H1 (cell line): Measurements from ENCODE around the gene EXD2. TPM values are rescaled to one million over a fixed set of nuclear protein-coding genes. Genes with fewer than 3 reads are reported as not detected.

Source experiments
- CTCF ChIA-PET: fragments of 300-600 bp; sonication (Branson Sonifier 250); formaldehyde crosslinking; loops from one replicate; lab custom pipeline; 2021; ENCODE audit not compliant: partially characterized antibody; lab: Charles Lee
- POLR2A ChIA-PET: fragments of 300-600 bp; sonication (Branson Sonifier 250); formaldehyde crosslinking; loops from one replicate; lab custom pipeline; 2021; ENCODE audit warnings: inconsistent platforms; ENCODE audit not compliant: partially characterized antibody; lab: Charles Lee
- DNase-seq, 2 experiments: peaks; one replicate each; pipeline versions ENCODE4 v3.0.0 to v3.0.0-alpha.2; 2010 to 2022; ENCODE audit warnings: low spot score in 2 of 2, low read depth in 1 of 2, mixed read lengths in 1 of 2
- FAIRE-seq: peaks from 2 replicates; lab custom pipeline; 2011; peaks lifted over from hg19 to GRCh38; lab: Jason Lieb, UNC
- H2AFZ ChIP-seq: 2 replicates; pipeline ENCODE4 v1.8.1; 2012; ENCODE audit warnings: low read length, inconsistent platforms
- H2AK5ac ChIP-seq: 2 replicates; pipeline ENCODE4 v1.6.1; 2013; ENCODE audit warnings: low read depth, low read length
- H2BK120ac ChIP-seq: replicated peaks from 2 replicates; pipeline ENCODE3; 2013; ENCODE audit warnings: low read depth, low read length, inconsistent platforms
- H2BK12ac ChIP-seq: 2 replicates; pipeline ENCODE4 v1.6.1; 2013; ENCODE audit warnings: low read depth, low read length
- H2BK15ac ChIP-seq: 2 replicates; pipeline ENCODE4 v1.6.1; 2013; ENCODE audit warnings: low read length
- H2BK20ac ChIP-seq: 2 replicates; pipeline ENCODE4 v1.6.1; 2013; ENCODE audit warnings: low read length
- H2BK5ac ChIP-seq: 2 replicates; pipeline ENCODE4 v1.6.1; 2013; ENCODE audit warnings: low read depth, low read length
- H3K14ac ChIP-seq: 2 replicates; pipeline ENCODE4 v1.6.1; 2013; ENCODE audit warnings: inconsistent platforms; ENCODE audit not compliant: insufficient read length
- H3K18ac ChIP-seq: 2 replicates; pipeline ENCODE4 v1.6.1; 2013; ENCODE audit warnings: low read length; ENCODE audit errors: extremely low read depth
- H3K23ac ChIP-seq: 2 replicates; pipeline ENCODE4 v1.6.1; 2013; ENCODE audit warnings: inconsistent platforms; ENCODE audit not compliant: insufficient read length
- H3K23me2 ChIP-seq: 2 replicates; pipeline ENCODE4 v1.6.1; 2013; ENCODE audit warnings: low read depth, low read length
- H3K27ac ChIP-seq: 2 replicates; pipeline ENCODE4 v1.6.1; 2011; ENCODE audit warnings: low read depth, low read length, inconsistent platforms
- H3K27me3 ChIP-seq, 4 experiments: replicated peaks in 1 of 4; 1 replicate in 1 of 4; 2 replicates in 3 of 4; pipeline versions ENCODE4 v1.6.1 to v1.8.1; 2011 to 2013; ENCODE audit warnings: low read length in 3 of 4, mild to moderate bottlenecking in 3 of 4, inconsistent platforms in 2 of 4, mixed read lengths in 2 of 4, moderate library complexity in 1 of 4; ENCODE audit not compliant: control insufficient read depth in 3 of 4, insufficient read depth in 3 of 4; ENCODE audit errors: extremely low read depth in 1 of 4
- H3K36me3 ChIP-seq, 4 experiments: 2 replicates each; pipeline versions ENCODE4 v1.6.1 to v1.8.1; 2011 to 2013; ENCODE audit warnings: mild to moderate bottlenecking in 4 of 4, low read length in 3 of 4, moderate library complexity in 2 of 4, control low read depth in 1 of 4, inconsistent platforms in 1 of 4; ENCODE audit not compliant: insufficient read depth in 4 of 4, control insufficient read depth in 2 of 4
- H3K4ac ChIP-seq: replicated peaks from 2 replicates; pipeline ENCODE3; 2013; ENCODE audit warnings: low read length, low read depth, mixed read lengths, inconsistent platforms; ENCODE audit not compliant: insufficient read length
- H3K4me1 ChIP-seq, 4 experiments: replicated peaks in 1 of 4; 1 replicate in 1 of 4; 2 replicates in 3 of 4; pipeline versions ENCODE4 v1.6.1 to v1.8.1; 2011 to 2013; ENCODE audit warnings: low read length in 3 of 4, inconsistent platforms in 2 of 4, mixed read lengths in 1 of 4; ENCODE audit not compliant: insufficient read depth in 4 of 4, control insufficient read depth in 3 of 4
- H3K4me2 ChIP-seq, 2 experiments: 2 replicates each; pipeline versions ENCODE4 v1.6.1 to v1.8.1; 2011 to 2013; ENCODE audit warnings: low read depth in 2 of 2, low read length in 2 of 2, control low read depth in 1 of 2, inconsistent platforms in 1 of 2, mild to moderate bottlenecking in 1 of 2; ENCODE audit not compliant: insufficient read depth in 1 of 2
- H3K4me3 ChIP-seq, 4 experiments: fragments of 200-600, 300-600 bp in 1 of 4; sonication (generic), shearing (Covaris generic), sonication (Bioruptor Twin) in 1 of 4; 2 replicates each; pipeline versions ENCODE4 v1.5.1 to v1.8.1; 2011 to 2016; ENCODE audit warnings: low read length in 4 of 4, low read depth in 3 of 4, control low read depth in 2 of 4, inconsistent platforms in 2 of 4, mild to moderate bottlenecking in 2 of 4, mixed read lengths in 1 of 4, moderate library complexity in 1 of 4; ENCODE audit not compliant: insufficient read depth in 2 of 4; ENCODE audit errors: extremely low read depth in 1 of 4
- H3K56ac ChIP-seq: replicated peaks from 2 replicates; pipeline ENCODE3; 2013; ENCODE audit warnings: low read depth, mild to moderate bottlenecking, mixed read lengths, low read length, inconsistent platforms; ENCODE audit not compliant: insufficient read length
- H3K79me1 ChIP-seq: 2 replicates; pipeline ENCODE4 v1.6.1; 2013; ENCODE audit warnings: low read depth, low read length, control low read depth
- H3K79me2 ChIP-seq, 2 experiments: 2 replicates each; pipeline versions ENCODE4 v1.6.1 to v1.8.1; 2012 to 2013; ENCODE audit warnings: low read length in 2 of 2, mild to moderate bottlenecking in 2 of 2, inconsistent platforms in 1 of 2; ENCODE audit not compliant: insufficient read depth in 2 of 2, control insufficient read depth in 1 of 2
- H3K9ac ChIP-seq, 4 experiments: replicated peaks in 1 of 4; 1 replicate in 1 of 4; 2 replicates in 3 of 4; pipeline versions ENCODE4 v1.6.1 to v1.8.1; 2011 to 2013; ENCODE audit warnings: low read depth in 3 of 4, low read length in 3 of 4, control low read depth in 2 of 4, mild to moderate bottlenecking in 2 of 4, moderate library complexity in 2 of 4, inconsistent platforms in 1 of 4; ENCODE audit errors: extremely low read depth in 1 of 4
- H3K9me3 ChIP-seq, 2 experiments: 2 replicates each; pipeline versions ENCODE4 v1.6.1 to v1.8.1; 2012 to 2013; ENCODE audit warnings: mild to moderate bottlenecking in 2 of 2, moderate library complexity in 2 of 2, control low read depth in 1 of 2, inconsistent platforms in 1 of 2, low read depth in 1 of 2, low read length in 1 of 2, mixed read lengths in 1 of 2; ENCODE audit not compliant: insufficient read depth in 2 of 2
- H4K20me1 ChIP-seq, 2 experiments: replicated peaks in 1 of 2; 2 replicates each; pipeline versions ENCODE3 to v1.8.1; 2011 to 2013; ENCODE audit warnings: inconsistent platforms in 2 of 2, low read length in 2 of 2, mild to moderate bottlenecking in 1 of 2; ENCODE audit not compliant: insufficient read depth in 2 of 2, control insufficient read depth in 1 of 2
- H4K5ac ChIP-seq: 2 replicates; pipeline ENCODE4 v1.6.1; 2013; ENCODE audit warnings: low read length, low read depth, mixed read lengths, inconsistent platforms; ENCODE audit not compliant: insufficient read length
- H4K8ac ChIP-seq: 2 replicates; pipeline ENCODE4 v1.8.0; 2013; ENCODE audit warnings: mild to moderate bottlenecking, moderate library complexity, low read length, inconsistent platforms; ENCODE audit not compliant: insufficient read depth; ENCODE audit errors: extremely low read depth
- H4K91ac ChIP-seq: replicated peaks from 2 replicates; pipeline ENCODE3; 2013; ENCODE audit warnings: low read length, mixed read lengths, inconsistent platforms; ENCODE audit not compliant: insufficient read length
- HDAC2 ChIP-seq, 2 experiments: fragments of 300-600 bp in 1 of 2; sonication (generic) in 1 of 2; IDR thresholded peaks; 2 replicates each; pipeline ENCODE4 v1.6.1; 2011 to 2012; ENCODE audit warnings: low read depth in 2 of 2, low read length in 2 of 2, mild to moderate bottlenecking in 2 of 2, moderate library complexity in 2 of 2, borderline replicate concordance in 1 of 2, inconsistent platforms in 1 of 2
- JUND ChIP-seq: IDR thresholded peaks from 2 replicates; pipeline ENCODE4 v1.6.1; 2011; ENCODE audit warnings: mild to moderate bottlenecking, improper control_type of control experiment, low read length
- KDM4A ChIP-seq: IDR thresholded peaks from one replicate; pipeline ENCODE4 v1.7.1; 2012; ENCODE audit warnings: low read depth, mild to moderate bottlenecking, moderate library complexity, low read length, inconsistent platforms; ENCODE audit not compliant: severe bottlenecking
- PHF8 ChIP-seq: fragments of 200-600 bp; sonication (generic); conservative IDR thresholded peaks from 2 replicates; pipeline ENCODE4 v1.7.1; 2012; ENCODE audit warnings: low read depth, mild to moderate bottlenecking, inconsistent platforms, low read length, moderate library complexity
- POLR2A ChIP-seq, 2 experiments: IDR thresholded peaks; 1 replicate in 1 of 2; 2 replicates in 1 of 2; pipeline ENCODE4 v1.6.1; 2011; ENCODE audit warnings: low read depth in 2 of 2, low read length in 2 of 2, mild to moderate bottlenecking in 2 of 2; ENCODE audit errors: control extremely low read depth in 1 of 2
- SAP30 ChIP-seq: fragments of 300-600 bp; sonication (generic); IDR thresholded peaks from 2 replicates; pipeline ENCODE4 v1.7.1; 2012; ENCODE audit warnings: low read length, moderate library complexity, mild to moderate bottlenecking, inconsistent platforms; ENCODE audit not compliant: insufficient read depth, insufficient replicate concordance
- SIN3A ChIP-seq, 2 experiments: IDR thresholded peaks in 1 of 2; conservative IDR thresholded peaks in 1 of 2; 2 replicates each; pipeline ENCODE4 v1.6.1; 2011 to 2012; ENCODE audit warnings: low read length in 2 of 2, improper control_type of control experiment in 1 of 2, low read depth in 1 of 2, mild to moderate bottlenecking in 1 of 2
- TBP ChIP-seq: IDR thresholded peaks from 2 replicates; pipeline ENCODE4 v1.6.1; 2011; ENCODE audit warnings: low read depth, low read length, improper control_type of control experiment
- WGBS, 2 experiments: shearing (Covaris generic) in 1 of 2; methylation state at CpG; one replicate each; pipeline versions ENCODE4 v1.1.6 to v1.1.7; 2013 to 2015; ENCODE audit warnings: low lambda C conversion rate in 2 of 2, mixed read lengths in 2 of 2, inconsistent platforms in 1 of 2, low coverage in 1 of 2, missing lambda C conversion rate in 1 of 2; ENCODE audit not compliant: insufficient replicate concordance in 2 of 2, insufficient coverage in 1 of 2, insufficient read length in 1 of 2; ENCODE audit errors: extremely low coverage in 1 of 2, missing lambda C conversion rate in 1 of 2; 5-methylcytosine and 5-hydroxymethylcytosine counted together
- polyA plus RNA-seq, 7 experiments: library from polyadenylated mRNA; depleted of rRNA in 3 of 7; stranded (reverse) in 5 of 7; unstranded in 2 of 7; fragments of >200 nt in 5 of 7; fragments of 200-250 nt in 2 of 7; gene quantifications; 1 replicate in 5 of 7; 2 replicates in 1 of 7; 4 replicates in 1 of 7; pipeline versions ENCODE4 v1.2.1 to v1.2.3, GENCODE V29; 2011 to 2013; ENCODE audit warnings: missing spikeins in 2 of 7, mixed read lengths in 2 of 7
- total RNA-seq: library from RNA; stranded (reverse); fragmentation: NEBNext Ultra II Directional; extraction: Animal tissue kit (Norgen Biotek cat#: 25700); gene quantifications from 2 replicates; pipeline ENCODE4 v1.2.1, GENCODE V29; 2021

Gene EXD2
- total and polyA plus RNA-seq, 2 of the 8 experiments (the other 6 are each of a cell fraction or from before 2014, with no cell fraction given) = 11.9 to 25.9 TPM

DNA sequence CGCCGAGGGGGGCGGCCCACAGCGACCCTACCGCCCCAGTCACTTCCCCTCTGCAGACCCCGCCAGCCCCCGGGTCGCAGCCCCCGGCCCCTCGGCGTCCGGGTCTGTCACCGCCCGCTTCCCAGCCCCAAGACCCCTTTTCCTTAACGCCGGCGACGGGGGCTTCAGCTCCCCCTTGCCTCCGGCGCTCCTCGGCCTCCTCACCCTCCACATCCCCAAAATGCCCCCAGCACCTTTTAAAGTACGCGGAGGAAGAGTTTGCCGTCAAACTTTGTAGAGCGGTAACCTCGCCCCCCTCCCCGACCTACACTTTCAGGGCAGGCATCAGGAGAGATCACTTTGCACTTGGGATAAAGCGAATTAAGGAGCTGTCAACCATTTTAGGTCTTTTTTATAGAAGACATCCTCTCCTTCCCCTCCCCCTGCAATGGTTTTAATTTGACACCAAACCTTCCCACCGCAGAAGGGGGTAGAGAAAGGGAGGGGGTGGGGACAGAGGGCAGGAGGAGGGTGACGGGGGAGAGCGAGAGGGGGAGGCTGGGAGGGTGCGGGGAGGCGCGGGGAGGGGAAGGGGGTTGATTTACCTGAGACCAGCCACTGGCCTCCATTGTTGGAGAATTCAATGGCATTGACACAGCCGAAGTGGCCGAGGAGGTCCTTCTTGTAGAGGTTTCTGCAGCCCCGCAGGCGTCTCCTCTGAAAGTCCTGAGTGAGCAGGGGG is 39.0 kb upstream of the EXD2 start:
- peaks cover 9% of the 10 kb centered on the region for H3K23me2 ChIP-seq
- H3K4ac ChIP-seq = no peak overlapping the region
- peak overlapping the region; percentile 36 for H4K5ac ChIP-seq
- FAIRE-seq (no peak), DNase-seq (peak in 1 of 2 experiments; percentile 69)
- no peak overlapping the region for H2BK20ac ChIP-seq
- no peak overlapping the region for H3K56ac ChIP-seq
- H2BK120ac ChIP-seq = no peak overlapping the region
- peak overlapping the region; percentile 66; the same call in 1 of the 2 replicates for H3K18ac ChIP-seq
- no peak overlapping the region for H3K14ac ChIP-seq
- peaks cover 0 to 12% (median 5%) of the 10 kb centered on the region in 4 experiments; a peak in 5 of 7 replicates for H3K27me3 ChIP-seq
- CTCF ChIA-PET = interaction anchor here (0.6 to 4.0 kb wide), 8 partner anchors 9 to 277 kb away, joined by 3 to 31 read pairs (median 8); no protein-coding TSS in a partner anchor
- no peak overlapping the region for H2BK12ac ChIP-seq
- no peak overlapping the region for H4K8ac ChIP-seq
- H4K20me1 ChIP-seq = peaks cover 2% of the 10 kb centered on the region in 2 experiments
- peaks cover 0 to 34% of the 10 kb centered on the region in 2 experiments; a peak in 3 of 4 replicates for H3K79me2 ChIP-seq
- H4K91ac ChIP-seq = no peak overlapping the region
- 5% methylated on average over 21 of the region's 38 CpGs; no CpG with 5 or more reads in 1 of the 2 experiments for WGBS, 2 experiments
- no peak overlapping the region for H3K23ac ChIP-seq
- H2AK5ac ChIP-seq = no peak overlapping the region
- TF ChIP-seq POLR2A (IDR thresholded peaks at IDR 0.05; ENCODE audit: control extremely low read depth in 1 of 2, low read depth in 2 of 2, low read length in 2 of 2) = peak in 1 of 2 experiments; percentile 25; a peak in 2 of 3 replicates
- peak; percentile 37 for TF ChIP-seq SAP30
- TF ChIP-seq KDM4A = peak; percentile 21
- no peak for TF ChIP-seq TBP
- TF ChIP-seq HDAC2 (IDR thresholded peaks at IDR 0.05; ENCODE audit: borderline replicate concordance in 1 of 2, low read depth in 2 of 2, low read length in 2 of 2) = peak in 1 of 2 experiments; percentile 2; a peak in 1 of 4 replicates
- 0 out of 4 replicates have a peak, but pooled peaks of 1 of the 2 experiments have one; percentile 26 for TF ChIP-seq SIN3A (conservative IDR thresholded peaks at IDR 0.05 in 1 of 2, IDR thresholded peaks at IDR 0.05 in 1 of 2; ENCODE audit: low read depth in 1 of 2, low read length in 2 of 2)
- peak; percentile 25; the same call in 1 of the 2 replicates for TF ChIP-seq PHF8
- TF ChIP-seq JUND = no peak
- H3K4me1 ChIP-seq = peaks cover 0 to 6% (median 5%) of the 10 kb centered on the region in 4 experiments
- H3K36me3 ChIP-seq = 0 out of 8 replicates have a peak, but pooled peaks cover 0 to 3% (median 0%) of the 10 kb centered on the region in 4 experiments
- no peak overlapping the region for H2BK15ac ChIP-seq
- peaks cover 2% of the 10 kb centered on the region; the same call in 1 of the 2 replicates for H3K79me1 ChIP-seq
- H3K9me3 ChIP-seq = no peaks in the 10 kb centered on the region
- H3K9ac ChIP-seq = peak overlapping the region in 3 of 4 experiments; percentile 43 to 70 (median 54); a peak in 5 of 7 replicates
- peak overlapping the region; percentile 76 to 94 for H3K4me2 ChIP-seq
- POLR2A ChIA-PET = interaction anchor here (0.8 to 2.1 kb wide), 10 partner anchors 12 to 359 kb away, joined by 3 to 7 read pairs (median 5); partner anchors contain the start of genes EXD2 and ZFP36L1
- no peak overlapping the region for H2AFZ ChIP-seq
- no peak overlapping the region for H3K27ac ChIP-seq
- peak overlapping the region; percentile 62 to 89 (median 78) for H3K4me3 ChIP-seq
- peak overlapping the region; percentile 13; the same call in 1 of the 2 replicates for H2BK5ac ChIP-seq
